GM12801 (cell line): Measurements from ENCODE around the gene TM4SF18.

Experiments used
- CTCF ChIP-seq: IDR thresholded peaks from one replicate; pipeline ENCODE4 v1.5.1; 2011; ENCODE audit warnings: control low read depth; ENCODE audit not compliant: insufficient read length; ENCODE audit errors: extremely low read depth

Gene TM4SF18

DNA sequence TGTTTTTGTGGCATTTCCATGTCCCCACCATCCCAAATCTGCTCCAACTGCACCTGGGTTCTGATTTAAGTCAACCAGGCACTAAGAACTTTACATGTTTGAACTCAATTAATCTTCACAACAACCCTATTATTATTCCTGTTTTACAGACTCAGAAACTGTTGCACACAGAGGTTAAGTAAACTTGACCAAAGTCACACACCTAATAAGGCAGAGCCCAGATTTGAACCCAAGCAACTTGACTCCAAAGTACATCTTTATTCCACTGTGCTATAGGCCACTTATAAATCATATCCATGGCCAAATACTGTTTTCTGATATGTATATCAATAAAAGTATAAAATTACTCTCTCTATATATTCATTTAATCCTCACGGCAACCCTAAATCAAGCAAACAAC lies 16.4 kb downstream of the TM4SF18 start:
- no peak for TF ChIP-seq CTCF

- no peak for TF ChIP-seq CTCF
Measured at GRCh38 chr3:149316437-149316836, 17.0 kb downstream of the TM4SF18 start.

DNA sequence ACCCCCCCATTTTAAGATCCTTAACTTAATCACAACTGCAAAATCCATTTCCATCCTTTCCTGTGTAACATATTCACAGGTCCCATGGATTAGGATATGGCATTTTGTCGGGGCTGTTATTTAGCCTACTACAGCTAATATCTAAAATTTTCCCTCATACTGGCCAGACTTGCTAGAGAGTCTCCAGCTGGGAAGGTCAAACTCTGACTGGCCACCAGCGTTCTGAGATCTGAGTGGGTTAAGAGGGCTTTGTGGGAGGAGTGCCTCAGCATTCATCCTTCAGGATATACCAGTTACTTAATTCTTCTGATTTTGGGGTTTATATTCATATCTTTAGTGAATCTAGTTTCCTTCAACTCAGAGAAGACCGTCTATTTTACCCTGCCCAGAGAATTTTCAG lies 17.7 kb downstream of the TM4SF18 start:
- no peak for TF ChIP-seq CTCF

- no peak for TF ChIP-seq CTCF
Measured at GRCh38 chr3:149314807-149315578, 18.4 kb downstream of the TM4SF18 start.

DNA sequence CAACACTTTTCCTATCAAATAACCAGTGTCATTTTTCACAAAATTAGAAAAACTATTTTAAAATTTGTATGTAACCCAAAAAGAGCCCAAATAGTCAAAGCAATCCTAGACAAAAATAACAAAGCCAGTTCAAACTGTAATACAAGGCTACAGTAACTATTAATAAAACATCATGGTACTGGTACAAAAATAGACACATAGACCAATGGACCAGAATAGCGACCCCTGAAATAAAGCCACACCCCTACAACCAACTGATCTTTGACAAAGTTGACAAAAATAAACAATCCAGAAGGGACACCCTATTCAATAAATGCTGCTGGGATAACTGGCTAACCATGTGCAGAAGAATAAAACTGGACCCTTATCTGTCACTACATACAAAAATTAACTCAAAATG lies 19.9 kb downstream of the TM4SF18 start:
- TF ChIP-seq CTCF, result no peak

- no peak for TF ChIP-seq CTCF
Measured at GRCh38 chr3:149310796-149311534, 22.5 kb downstream of the TM4SF18 start.

DNA sequence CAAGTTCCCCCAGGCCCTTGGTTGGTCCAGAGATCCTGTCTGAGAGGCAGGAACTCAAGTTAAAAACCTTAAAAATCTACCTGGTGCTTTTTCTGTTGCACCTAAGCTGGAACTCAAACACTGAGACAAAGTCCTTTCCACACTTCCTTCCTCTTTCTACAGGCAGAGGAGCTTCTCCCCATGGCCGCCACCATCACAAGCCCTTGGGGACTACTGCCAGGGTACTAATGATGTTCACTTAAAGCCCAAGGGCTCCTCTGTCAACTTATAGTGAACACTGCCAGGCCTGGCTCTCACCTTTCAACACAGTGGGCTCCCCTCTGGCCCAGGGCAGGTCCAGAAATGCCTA lies 26.0 kb downstream of the TM4SF18 start:
- no peak for TF ChIP-seq CTCF
